Right kidney (tissue), 9 donors: ENCODE measurements around the gene CYP27A1.

Experiments used
- DNase-seq: peaks from one replicate; pipeline ENCODE4 v3.0.0-alpha.2; 2016
- long read RNA-seq, 8 donors: transcript quantifications; one replicate each; lab custom pipeline, GENCODE V29; 2026

The CYP27A1 gene
- long read RNA-seq, donor 1, transcript CYP27A1-201 (9 exons, 2,286 nt) = major isoform, 24 of 39 reads
- long read RNA-seq, donor 1, partial matches to known transcripts = 15 of 39 reads
- long read RNA-seq, donor 1, other reads (novel, unspliced or antisense) = 0 of 39 reads
- long read RNA-seq, donor 2, transcript CYP27A1-201 (9 exons, 2,286 nt) = major isoform, 15 of 15 reads
- long read RNA-seq, donor 2, partial matches to known transcripts = 0 of 15 reads
- long read RNA-seq, donor 2, other reads (novel, unspliced or antisense) = 0 of 15 reads
- long read RNA-seq, donor 3, transcript CYP27A1-201 (9 exons, 2,286 nt) = major isoform, 10 of 10 reads
- long read RNA-seq, donor 3, partial matches to known transcripts = 0 of 10 reads
- long read RNA-seq, donor 3, other reads (novel, unspliced or antisense) = 0 of 10 reads
- long read RNA-seq, donor 4, transcript CYP27A1-201 (9 exons, 2,286 nt) = major isoform, 15 of 15 reads
- long read RNA-seq, donor 4, partial matches to known transcripts = 0 of 15 reads
- long read RNA-seq, donor 4, other reads (novel, unspliced or antisense) = 0 of 15 reads
- long read RNA-seq, donor 5, transcript CYP27A1-201 (9 exons, 2,286 nt) = major isoform, 19 of 28 reads
- long read RNA-seq, donor 5, partial matches to known transcripts = 9 of 28 reads
- long read RNA-seq, donor 5, other reads (novel, unspliced or antisense) = 0 of 28 reads
- long read RNA-seq, donor 6, transcript CYP27A1-201 (9 exons, 2,286 nt) = major isoform, 9 of 9 reads
- long read RNA-seq, donor 6, partial matches to known transcripts = 0 of 9 reads
- long read RNA-seq, donor 6, other reads (novel, unspliced or antisense) = 0 of 9 reads
- long read RNA-seq, donor 7, transcript CYP27A1-201 (9 exons, 2,286 nt) = major isoform, 13 of 29 reads
- long read RNA-seq, donor 7, partial matches to known transcripts = 16 of 29 reads
- long read RNA-seq, donor 7, other reads (novel, unspliced or antisense) = 0 of 29 reads
- long read RNA-seq, donor 8, transcript CYP27A1-201 (9 exons, 2,286 nt) = major isoform, 10 of 27 reads
- long read RNA-seq, donor 8, partial matches to known transcripts = 17 of 27 reads
- long read RNA-seq, donor 8, other reads (novel, unspliced or antisense) = 0 of 27 reads

DNA sequence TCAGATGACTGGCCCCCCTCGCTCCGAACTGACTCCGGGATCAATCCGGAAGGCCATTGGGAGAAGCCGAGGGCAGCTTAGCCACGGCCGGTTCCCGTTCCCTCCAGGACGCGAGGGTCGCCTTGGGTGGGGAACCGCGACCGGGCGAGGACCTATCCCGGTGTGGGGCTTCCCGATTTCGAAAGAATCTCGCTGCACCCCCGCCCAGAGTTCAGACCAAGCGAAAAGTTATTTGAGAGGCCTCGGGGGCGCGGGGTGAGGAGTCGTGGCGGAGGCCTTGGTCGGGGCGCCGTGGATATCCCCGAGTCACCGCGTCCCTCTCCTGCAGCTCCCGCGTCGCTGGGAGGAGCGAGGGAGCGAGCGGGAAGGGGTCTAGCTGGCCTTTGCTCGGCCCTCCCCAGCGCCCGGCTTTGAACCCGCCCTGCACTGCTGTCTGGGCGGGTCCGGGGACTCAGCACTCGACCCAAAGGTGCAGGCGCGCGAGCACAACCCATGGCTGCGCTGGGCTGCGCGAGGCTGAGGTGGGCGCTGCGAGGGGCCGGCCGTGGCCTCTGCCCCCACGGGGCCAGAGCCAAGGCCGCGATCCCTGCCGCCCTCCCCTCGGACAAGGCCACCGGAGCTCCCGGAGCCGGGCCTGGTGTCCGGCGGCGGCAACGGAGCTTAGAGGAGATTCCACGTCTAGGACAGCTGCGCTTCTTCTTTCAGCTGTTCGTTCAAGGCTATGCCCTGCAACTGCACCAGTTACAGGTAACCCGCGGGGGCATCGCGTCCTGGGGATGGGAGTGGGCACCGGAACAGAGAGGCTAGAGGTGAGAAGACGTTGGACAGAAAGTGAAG is at the start of gene CYP27A1:
CYP27A1 (plus strand) TSS at position 457 of the 837 bp plus-strand sequence; CDS start at position 493, 36 bp downstream.
- DNase-seq = peak; percentile 82

DNA sequence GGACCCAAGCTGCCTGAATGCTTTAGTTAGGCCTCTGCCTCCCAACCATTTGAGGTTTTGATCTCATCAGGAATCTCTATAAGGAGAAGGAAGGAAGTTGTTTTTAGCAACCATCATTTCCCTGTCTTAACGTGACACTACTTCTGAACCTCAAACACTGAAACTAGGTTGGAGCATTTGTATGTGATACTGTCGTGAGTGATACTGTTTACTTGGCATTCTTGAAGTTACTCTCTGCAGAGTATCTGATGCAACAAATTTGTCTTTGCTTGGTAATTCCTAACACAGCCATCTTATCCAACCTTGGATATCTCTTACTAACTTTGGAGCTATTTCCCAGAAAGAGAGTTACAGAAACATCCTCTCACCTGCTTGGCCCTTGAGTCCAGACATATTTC is 49.2 kb upstream of the CYP27A1 start:
- no peak for DNase-seq

DNA sequence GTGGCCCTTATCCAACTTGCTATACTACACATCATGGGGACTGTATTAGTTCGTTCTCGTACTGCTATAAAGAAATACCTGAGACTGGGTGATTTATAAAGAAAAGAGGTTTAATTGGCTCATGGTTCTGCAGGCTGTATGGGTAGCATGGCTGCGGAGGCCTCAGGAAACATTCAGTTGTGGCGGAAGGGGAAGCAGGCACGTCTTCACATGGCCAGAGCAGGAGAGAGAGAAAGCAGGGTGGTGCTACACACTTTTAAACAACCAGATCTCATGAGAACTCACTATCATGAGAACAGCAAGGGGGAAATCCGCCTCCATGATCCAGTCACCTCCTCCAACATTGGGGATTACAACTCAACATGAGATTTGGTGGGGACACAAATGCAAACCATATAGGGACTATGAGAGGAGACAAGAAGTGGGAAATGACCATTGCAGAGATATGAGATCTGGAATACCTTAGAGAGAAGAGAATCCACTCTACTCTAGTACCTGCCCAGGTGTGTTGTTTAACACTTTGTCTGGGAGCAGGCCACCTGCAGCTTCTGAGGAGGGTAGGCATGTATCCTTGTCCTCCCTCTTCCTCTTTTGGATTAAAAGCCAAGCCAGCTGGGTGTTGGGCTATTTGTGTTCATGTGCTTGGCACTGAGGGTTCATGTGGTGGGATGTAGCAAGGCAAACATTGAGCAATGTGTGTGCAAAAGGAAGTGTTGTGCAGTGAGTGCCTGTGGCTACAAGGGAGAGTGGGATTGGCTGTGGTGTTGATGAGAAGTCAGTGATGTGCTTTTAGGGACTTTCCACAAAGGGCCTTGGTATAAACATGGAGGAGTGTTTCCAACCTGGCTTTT is 48.6 kb upstream of the CYP27A1 start:
- no peak for DNase-seq

DNA sequence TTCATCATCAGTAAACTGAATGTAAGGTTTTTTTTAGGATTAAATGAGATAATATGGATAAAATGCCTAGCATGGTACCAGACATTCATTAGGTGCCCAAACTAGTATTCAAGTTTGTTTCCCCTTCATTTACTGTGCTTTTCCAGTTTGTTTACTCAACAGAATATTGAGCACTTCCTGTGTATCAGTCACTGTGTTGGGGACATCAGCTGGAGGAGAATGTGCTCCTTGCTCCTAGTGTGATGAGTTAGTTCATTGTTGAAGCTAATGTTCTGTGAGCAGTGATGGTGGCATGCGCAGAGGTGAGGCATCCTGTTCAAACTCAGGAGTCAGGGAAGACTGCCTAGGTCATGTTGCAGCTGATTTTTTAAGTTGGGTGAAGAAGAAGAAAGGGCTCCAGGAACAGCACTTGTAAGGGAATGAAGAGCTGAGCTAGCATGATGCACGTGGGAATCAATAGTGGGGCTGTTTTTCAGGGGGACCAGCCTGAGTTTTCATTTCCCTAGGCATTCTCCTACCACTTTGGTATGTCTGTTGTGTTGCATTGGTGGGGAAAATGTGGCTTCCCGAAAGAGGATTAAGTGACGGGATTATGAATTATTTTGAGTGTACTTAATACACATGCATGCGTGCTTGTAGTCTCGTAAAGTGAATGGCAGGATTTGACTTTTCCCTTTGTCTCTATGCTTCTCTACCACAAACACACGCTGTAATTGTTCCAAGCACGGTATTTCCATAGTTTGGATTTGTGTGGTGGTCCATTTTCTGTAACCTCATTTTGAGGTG is 47.6 kb upstream of the CYP27A1 start:
- no peak for DNase-seq

DNA sequence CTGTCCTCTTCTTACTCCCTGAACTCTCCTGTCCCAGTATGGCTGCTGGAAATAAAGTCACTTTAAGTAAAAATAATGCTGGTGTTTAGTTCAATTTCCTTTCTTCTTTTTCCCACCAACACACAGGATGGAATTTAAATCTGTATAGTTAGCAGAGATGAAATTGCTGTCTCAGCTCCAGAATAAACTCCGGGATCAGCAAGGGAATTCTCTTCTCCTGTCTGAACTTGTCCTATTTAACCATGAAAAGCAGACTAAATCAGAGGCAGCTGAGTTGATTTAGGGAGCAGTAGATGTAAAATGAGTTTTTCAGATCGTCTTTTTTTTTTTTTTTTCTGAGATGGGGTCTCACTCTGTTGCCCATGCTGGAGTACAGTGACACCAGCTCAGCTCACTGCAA is 45.4 kb upstream of the CYP27A1 start:
- no peak for DNase-seq

DNA sequence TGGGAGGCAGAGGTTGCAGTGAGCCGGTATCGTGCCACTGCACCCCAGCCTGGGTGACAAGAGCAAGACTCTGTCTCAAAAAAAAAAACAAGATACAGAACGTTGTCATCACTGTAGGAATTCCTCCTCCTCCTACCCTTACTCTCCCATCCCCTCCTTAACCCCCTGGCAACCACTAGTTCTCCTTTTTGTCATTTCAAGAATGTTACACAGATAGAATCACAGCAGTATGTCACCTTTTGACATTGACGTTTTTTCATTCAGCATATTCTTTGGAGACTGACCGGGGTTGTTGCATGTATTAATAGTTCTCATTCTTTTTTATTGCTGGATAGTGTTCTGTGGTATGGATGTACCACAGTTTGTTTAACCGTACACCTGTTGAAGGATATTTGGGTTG is 38.9 kb upstream of the CYP27A1 start:
- no peak for DNase-seq

DNA sequence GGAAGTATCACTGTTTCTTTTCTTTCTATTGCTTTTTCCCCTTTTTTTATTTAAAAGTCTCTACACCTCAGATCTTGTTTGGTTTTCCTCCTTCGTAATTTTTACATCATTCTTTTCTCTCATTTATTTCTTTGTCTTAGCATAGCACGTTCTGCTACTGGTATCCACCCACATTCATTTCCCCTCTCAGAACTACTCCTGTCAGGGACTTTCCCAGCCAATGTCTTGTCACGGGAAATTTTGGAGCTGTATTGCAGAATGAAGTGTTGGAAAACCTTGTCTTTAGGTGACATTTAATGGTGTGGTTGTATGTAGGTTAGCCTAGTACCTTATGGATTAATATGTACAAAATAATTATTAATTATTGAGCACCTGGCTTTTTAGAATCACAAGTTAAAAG is 37.3 kb upstream of the CYP27A1 start:
- DNase-seq = no peak

DNA sequence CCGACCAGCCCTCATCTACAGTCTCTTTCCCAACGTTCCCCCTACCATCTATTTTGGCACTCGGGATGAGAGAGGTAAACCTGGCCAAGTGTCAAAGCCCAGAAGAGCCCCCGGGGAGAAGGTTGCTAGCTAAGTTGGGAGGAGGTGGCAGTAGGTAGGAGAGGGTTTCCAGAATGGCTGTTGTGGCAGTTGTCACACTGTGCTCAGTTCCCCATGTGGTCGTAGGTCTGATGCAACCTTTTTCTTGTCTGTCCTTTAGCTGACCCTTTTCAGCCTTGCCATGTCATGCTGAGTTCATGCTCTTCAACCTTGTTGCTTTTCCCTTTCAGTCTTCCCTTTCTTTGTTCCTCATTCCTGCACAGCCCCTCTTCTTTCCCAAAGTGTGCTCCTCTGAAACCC is 36.8 kb upstream of the CYP27A1 start:
- DNase-seq = no peak

DNA sequence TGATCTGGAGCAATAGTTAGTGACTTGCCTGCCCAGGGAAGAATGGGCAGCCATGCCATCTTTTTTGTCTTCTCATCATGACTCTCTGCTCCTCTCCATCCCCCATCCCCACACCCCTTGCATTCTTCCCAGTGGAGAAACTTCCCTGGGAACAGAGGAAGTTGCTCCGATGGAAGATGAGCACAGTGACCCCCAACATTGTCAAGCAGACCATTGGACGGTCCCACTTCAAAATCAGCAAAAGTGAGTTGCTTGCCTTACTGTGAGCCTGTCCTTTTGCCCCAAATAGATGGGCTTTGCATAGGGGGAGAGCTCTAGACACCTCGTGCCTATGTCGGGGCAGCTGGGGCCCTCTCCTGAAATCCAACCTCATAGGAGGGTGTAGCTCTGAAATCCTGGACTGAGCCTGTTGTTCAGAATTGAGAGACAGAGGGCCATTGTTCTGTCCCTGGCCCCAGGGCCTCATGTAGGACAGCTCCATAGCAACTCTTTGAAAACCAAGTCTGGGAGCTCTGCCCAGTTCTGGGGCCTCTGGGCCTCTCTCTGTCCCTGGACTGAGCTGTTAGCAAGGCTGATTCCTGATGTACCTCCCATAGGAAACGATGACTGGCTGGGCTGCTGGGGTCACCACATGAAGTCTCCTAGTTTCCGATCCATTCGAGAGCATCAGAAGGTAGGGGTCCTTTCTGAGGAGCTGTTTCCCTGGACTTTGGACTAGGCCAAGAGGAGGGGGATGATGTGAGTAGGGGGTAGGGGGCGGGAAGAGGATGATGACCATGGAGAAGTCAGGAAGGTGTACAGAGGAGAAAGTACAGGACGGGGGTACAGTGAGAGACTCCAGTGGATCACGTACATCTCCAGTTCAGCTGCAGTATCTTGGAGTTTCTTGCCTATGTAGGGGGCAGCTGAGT is 36.1 kb upstream of the CYP27A1 start:
- no peak for DNase-seq

DNA sequence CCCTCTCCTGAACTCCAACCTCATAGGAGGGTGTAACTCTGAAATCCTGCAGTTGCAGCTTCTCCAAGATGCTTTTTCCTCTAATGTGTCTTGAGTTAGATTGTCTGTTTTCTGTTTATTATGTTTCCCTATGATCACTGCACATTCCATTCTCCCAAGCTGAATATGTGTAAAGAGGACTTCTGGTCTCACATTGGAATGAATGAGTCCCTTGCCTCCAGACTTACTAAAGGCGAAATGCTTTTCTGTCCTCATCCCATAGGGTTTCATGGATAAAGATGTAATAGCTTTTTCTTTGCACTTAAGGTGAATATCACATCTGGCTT is 35.5 kb upstream of the CYP27A1 start:
- DNase-seq = no peak

DNA sequence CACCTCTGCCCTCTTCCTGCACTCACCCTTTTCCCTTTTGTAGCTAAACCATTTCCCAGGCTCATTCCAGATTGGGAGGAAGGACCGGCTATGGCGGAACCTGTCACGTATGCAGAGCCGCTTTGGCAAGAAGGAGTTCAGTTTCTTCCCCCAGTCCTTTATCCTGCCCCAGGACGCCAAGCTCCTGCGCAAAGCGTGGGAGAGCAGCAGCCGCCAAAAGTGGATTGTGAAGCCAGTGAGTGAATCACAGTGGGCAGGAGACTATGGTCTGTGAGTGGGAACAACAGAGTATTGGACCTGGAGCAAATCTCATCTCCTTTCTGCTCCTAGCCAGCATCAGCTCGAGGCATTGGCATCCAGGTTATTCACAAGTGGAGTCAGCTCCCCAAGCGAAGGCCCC is 35.0 kb upstream of the CYP27A1 start:
- DNase-seq = no peak

DNA sequence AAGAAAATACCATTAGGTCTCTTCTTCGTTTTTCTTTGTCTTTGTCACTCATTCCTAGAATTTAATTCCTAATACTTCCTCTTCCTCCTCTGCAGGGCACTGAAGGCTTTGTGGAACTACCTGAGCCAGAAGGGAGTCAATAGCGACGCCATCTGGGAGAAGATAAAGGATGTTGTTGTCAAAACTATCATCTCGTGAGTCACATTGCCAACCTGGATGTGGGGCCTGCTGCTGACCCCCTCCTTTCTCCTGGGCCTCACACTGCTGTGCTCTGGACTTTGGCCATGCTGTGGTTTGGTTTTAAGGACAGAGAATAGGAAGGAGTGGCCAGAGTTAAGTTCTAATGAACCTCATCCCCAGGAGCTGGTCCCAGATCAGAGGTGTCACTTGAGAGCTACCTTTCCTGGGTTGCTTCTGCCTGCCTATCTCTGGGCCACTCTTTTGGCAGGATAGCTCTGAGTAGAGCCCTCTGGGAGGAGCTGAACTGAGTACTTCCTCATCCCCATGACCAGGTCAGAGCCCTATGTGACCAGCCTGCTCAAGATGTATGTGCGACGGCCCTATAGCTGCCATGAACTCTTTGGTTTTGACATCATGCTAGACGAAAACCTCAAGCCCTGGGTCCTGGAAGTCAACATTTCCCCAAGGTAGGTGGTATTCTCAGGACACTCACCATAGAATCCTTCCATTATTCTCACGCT is 33.1 kb upstream of the CYP27A1 start:
- DNase-seq = no peak

DNA sequence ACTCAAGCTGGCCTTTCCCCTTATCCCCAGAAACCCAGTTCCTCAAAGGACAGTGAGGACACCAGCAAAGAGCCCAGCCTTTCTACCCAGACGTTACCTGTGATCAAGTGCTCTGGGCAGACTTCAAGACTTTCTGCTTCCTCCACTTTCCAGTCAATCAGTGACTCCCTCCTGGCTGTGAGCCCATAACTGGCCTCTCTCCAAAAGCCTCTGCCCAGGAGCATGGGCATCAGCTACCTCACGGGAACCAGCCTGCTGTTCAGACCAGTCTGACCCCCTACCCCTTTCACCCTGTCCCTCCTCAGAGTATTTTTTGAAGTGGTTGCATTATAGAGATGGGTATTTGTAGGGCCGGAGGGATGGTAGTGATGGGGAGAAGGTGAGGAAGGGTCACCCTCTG is 27.7 kb upstream of the CYP27A1 start:
- DNase-seq = no peak

DNA sequence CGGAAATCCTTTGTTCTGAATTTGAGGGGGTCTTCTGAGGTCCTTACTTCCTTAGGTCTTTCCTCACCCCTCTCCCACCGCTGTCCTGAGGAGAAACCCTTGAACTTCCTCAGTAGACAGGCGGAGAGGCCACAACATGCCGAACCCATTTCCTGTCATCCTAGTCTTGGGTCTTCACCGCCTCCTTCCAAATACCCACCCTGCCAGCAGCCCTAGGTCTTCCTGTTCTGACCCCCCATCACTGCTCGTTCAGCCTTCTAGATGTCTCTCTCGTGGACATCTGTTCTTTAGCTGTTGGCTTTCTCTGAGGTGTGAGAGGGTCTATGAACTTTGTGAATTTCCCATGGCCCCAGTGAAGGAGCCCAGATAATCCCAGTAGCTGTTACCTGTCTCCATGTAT is 27.2 kb upstream of the CYP27A1 start:
- DNase-seq = no peak

DNA sequence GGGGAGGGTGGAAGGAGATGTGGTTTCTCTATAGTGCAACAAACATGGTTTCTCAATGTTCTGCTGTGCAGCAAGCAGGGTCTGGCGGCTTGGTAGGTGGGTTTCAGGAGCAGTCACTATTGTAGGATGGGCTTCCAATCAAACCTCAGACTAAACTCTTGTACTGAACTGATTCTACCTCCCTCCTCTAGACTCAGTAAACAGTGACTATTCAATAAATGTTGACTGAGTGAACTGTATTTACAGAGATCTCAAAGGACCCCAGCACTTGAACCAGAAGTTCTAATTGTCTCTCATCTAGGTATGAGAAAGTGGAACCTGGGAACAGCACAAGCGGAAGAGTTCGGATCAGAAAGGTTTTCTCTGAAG is 26.8 kb upstream of the CYP27A1 start:
- no peak for DNase-seq

DNA sequence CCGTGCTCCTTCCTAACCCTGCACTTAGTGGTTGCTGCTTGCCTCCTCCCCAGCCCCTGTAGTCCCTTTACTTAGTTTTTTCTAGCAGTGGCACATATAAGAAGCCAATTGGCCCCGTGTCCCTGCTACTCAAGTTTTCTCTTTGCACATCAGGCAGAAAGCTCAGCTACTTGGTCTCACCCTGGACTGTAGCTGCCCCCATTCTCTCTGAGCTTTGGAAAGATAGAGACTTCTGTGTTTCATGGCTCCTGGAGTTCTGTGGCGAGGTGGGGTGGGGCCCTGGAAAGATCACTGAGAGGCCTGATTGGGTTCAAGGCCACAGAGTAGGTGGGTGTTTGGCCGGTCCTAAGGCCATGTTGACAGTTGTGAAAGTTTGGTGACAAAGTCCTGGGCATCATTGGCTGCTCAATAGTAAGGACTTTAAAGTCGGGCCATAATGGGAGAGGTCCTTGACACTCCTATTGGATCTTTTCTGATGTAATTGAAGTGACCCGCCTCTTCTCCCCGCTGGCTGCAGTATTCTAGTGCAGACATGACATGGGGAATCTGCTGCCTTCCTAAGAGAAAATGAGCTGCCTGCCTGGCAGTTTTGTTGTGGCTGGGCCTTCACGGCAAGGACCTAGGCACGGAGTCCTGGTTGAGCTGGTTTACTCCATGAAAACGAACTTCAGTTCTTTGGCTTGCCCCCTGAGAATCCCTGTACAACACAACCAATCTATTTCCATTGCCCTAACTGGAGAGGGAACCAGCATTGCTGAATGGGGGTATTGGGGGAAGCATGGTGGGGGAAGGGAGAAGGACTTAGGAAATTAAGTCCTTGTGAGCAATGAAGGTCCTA is 26.2 kb upstream of the CYP27A1 start:
- DNase-seq = no peak

DNA sequence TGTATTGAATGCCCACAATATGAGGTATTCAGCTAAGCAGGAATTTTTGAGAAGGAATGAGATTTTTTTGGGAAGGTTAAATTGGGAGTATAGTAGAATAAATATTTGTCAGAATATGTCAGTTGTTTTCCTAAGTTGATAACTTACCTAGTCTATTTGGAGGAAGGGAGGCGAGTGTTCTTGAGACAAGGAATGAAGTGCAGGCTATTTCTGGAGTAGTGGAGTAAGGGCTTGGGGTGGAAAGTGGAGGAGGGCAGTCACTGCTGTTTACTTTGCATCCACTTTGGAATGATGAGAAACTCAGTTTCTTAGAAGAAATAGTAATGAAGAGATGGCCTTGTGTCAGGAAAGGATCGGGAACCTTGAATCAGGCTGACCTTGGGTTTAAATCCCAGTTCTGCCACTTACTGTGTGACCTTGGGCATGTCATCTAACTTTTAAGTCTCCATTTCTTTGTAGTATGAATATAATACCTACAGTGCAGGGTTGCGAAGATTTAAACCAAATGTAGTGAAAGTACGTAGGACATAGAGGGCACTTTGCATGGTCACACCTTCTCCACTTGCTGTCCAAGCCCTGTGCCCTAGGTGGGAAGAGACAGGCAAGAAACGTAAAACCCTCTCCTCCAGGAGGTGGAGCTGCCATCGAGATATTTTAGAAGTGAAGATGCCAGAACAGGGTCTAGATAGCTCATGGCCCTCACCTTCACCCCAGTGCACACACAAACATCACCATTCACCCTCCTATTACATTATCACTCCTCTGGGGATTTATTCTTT is 25.2 kb upstream of the CYP27A1 start:
- no peak for DNase-seq
